ENCODE results near the gene FHIT. TPM values are rescaled to one million over a fixed set of nuclear protein-coding genes. Genes with fewer than 3 reads are reported as not detected.

The FHIT gene
- polyA plus RNA-seq, 1 experiment: 0.11 TPM

- no peak for DNase-seq (ENCODE audit: low read depth)
- no peaks in the 10 kb centered on the region for H3K27me3 ChIP-seq (ENCODE audit: control insufficient read depth, insufficient read depth, low read length)
- no peak for TF ChIP-seq CTCF (IDR thresholded peaks at IDR 0.05; ENCODE audit: insufficient read depth, low read depth, low read length)
- POLR2A ChIA-PET: no interaction called here
- CTCF ChIA-PET: interaction anchor here (1.1 kb wide), 1 partner anchor 32 kb away, joined by 3 read pairs; no protein-coding TSS in a partner anchor
- H3K4me3 ChIP-seq (ENCODE audit: low read depth, low read length): no peak overlapping the region
- H3K36me3 ChIP-seq (ENCODE audit: control insufficient read depth, insufficient read depth, low read length): no peaks in the 10 kb centered on the region
Measured at GRCh38 chr3:60610441-60611112, 640.7 kb downstream of the FHIT start.

GRCh38 chr3:60609446-60609845 lies 641.8 kb downstream of the FHIT start:
- no peak for DNase-seq (ENCODE audit: low read depth)
- Histone ChIP-seq H3K4me3 (ENCODE audit: low read depth, low read length) (no peak overlapping the region), H3K27me3 (ENCODE audit: control insufficient read depth, insufficient read depth, low read length) (no peaks in the 10 kb centered on the region), H3K36me3 (ENCODE audit: control insufficient read depth, insufficient read depth, low read length) (no peaks in the 10 kb centered on the region)
- CTCF ChIA-PET: no interaction called here
- POLR2A ChIA-PET: no interaction called here
- no peak for TF ChIP-seq CTCF (IDR thresholded peaks at IDR 0.05; ENCODE audit: insufficient read depth, low read depth, low read length)

- CTCF ChIA-PET: no interaction called here
- POLR2A ChIA-PET: no interaction called here
- no peaks in the 10 kb centered on the region for H3K36me3 ChIP-seq (ENCODE audit: control insufficient read depth, insufficient read depth, low read length)
Measured at GRCh38 chr3:60603860-60604259, 647.4 kb downstream of the FHIT start.

GRCh38 chr3:60600848-60601247 lies 650.4 kb downstream of the FHIT start:
- no peak for TF ChIP-seq CTCF (IDR thresholded peaks at IDR 0.05; ENCODE audit: insufficient read depth, low read depth, low read length)
- Histone ChIP-seq H3K27me3 (ENCODE audit: control insufficient read depth, insufficient read depth, low read length) (no peaks in the 10 kb centered on the region), H3K36me3 (ENCODE audit: control insufficient read depth, insufficient read depth, low read length) (no peaks in the 10 kb centered on the region), H3K4me3 (ENCODE audit: low read depth, low read length) (no peak overlapping the region)
- DNase-seq (ENCODE audit: low read depth): no peak
- POLR2A ChIA-PET: no interaction called here
- CTCF ChIA-PET: no interaction called here

More at GRCh38 chr3:60603860-60604259, 647.4 kb downstream of the FHIT start:
- no peak overlapping the region for H3K4me3 ChIP-seq (ENCODE audit: low read depth, low read length)
- no peak for DNase-seq (ENCODE audit: low read depth)
- no peak for TF ChIP-seq CTCF (IDR thresholded peaks at IDR 0.05; ENCODE audit: insufficient read depth, low read depth, low read length)
- H3K27me3 ChIP-seq (ENCODE audit: control insufficient read depth, insufficient read depth, low read length): no peaks in the 10 kb centered on the region

- no peak for DNase-seq (ENCODE audit: low read depth)
- no peak for TF ChIP-seq CTCF (IDR thresholded peaks at IDR 0.05; ENCODE audit: insufficient read depth, low read depth, low read length)
Measured at GRCh38 chr3:60599586-60599985, 651.7 kb downstream of the FHIT start.

More at GRCh38 chr3:60599586-60599985, 651.7 kb downstream of the FHIT start:
- Histone ChIP-seq H3K36me3 (ENCODE audit: control insufficient read depth, insufficient read depth, low read length) (no peaks in the 10 kb centered on the region), H3K4me3 (ENCODE audit: low read depth, low read length) (no peak overlapping the region), H3K27me3 (ENCODE audit: control insufficient read depth, insufficient read depth, low read length) (no peaks in the 10 kb centered on the region)
- ChIA-PET POLR2A (no interaction called here), CTCF (no interaction called here)

Measured in BJ (cell line).